DOHH2 (cell line): ENCODE measurements around the gene CHKA.

Experiments
- EZH2phosphoT487 ChIP-seq: fragments of 200-600 bp; sonication (generic); IDR thresholded peaks from 2 replicates; pipeline ENCODE4 v1.6.1; 2017; ENCODE audit warnings: borderline replicate concordance, mild to moderate bottlenecking, antibody characterized with exemption, low read length, moderate library complexity, mixed read lengths
- TF ChIP-seq, protein P1 (sequence below): fragments of 200-600 bp; sonication (generic); IDR thresholded peaks from one replicate; pipeline ENCODE4 v1.5.1; 2014; ENCODE audit warnings: antibody characterized with exemption, mild to moderate bottlenecking, low read depth, low read length; ENCODE audit not compliant: poor library complexity, severe bottlenecking

DNA sequence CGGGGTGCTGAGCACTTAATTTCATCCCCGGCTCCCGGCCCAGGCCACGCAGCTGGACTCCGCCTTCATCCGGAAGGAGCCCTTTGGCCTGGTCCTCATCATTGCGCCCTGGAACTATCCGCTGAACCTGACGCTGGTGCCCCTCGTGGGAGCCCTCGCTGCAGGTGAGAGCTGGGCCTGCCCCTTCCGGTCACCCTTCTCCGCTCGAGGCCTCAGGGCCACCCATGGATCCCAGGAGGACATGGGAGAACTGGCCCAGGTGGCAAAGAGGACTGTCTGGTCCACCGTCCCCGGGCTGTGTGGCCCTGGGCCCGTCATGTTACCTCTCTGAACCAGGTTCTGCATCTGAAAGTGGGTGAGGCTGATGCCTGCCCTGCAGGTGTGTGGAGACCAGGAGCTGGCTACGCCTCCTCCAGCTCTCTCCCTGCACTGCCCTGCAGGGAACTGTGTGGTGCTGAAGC is 102.4 kb downstream of the CHKA start:
- TF ChIP-seq, protein P1, sequence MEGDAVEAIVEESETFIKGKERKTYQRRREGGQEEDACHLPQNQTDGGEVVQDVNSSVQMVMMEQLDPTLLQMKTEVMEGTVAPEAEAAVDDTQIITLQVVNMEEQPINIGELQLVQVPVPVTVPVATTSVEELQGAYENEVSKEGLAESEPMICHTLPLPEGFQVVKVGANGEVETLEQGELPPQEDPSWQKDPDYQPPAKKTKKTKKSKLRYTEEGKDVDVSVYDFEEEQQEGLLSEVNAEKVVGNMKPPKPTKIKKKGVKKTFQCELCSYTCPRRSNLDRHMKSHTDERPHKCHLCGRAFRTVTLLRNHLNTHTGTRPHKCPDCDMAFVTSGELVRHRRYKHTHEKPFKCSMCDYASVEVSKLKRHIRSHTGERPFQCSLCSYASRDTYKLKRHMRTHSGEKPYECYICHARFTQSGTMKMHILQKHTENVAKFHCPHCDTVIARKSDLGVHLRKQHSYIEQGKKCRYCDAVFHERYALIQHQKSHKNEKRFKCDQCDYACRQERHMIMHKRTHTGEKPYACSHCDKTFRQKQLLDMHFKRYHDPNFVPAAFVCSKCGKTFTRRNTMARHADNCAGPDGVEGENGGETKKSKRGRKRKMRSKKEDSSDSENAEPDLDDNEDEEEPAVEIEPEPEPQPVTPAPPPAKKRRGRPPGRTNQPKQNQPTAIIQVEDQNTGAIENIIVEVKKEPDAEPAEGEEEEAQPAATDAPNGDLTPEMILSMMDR = no peak
- no peak for TF ChIP-seq EZH2phosphoT487
